Cardiac fibroblast (primary cell): ENCODE measurements around the gene MRTFA.
"Not testable (repeated sequence)": the region's sequence is repeated elsewhere in the genome, so short reads cannot be mapped to it uniquely, and the experiment has no call there.

Source experiments
- DNase-seq, 2 donors: peaks; one replicate each; pipeline versions ENCODE4 v3.0.0 to v3.0.0-alpha.2; 2010; ENCODE audit warnings: low read depth in 2 of 2
- H3K4me3 ChIP-seq, 2 donors: replicated peaks in 1 of 2; 1 replicate in 1 of 2; 2 replicates in 1 of 2; pipeline ENCODE4 v1.5.1; 2011; ENCODE audit warnings: low read depth in 2 of 2, low read length in 2 of 2, mild to moderate bottlenecking in 2 of 2, moderate library complexity in 1 of 2
- TF ChIP-seq, protein P1 (sequence below): IDR thresholded peaks from one replicate; pipeline ENCODE4 v1.5.1; 2011; ENCODE audit warnings: low read depth, mild to moderate bottlenecking, low read length, inconsistent platforms

MRTFA gene

DNA sequence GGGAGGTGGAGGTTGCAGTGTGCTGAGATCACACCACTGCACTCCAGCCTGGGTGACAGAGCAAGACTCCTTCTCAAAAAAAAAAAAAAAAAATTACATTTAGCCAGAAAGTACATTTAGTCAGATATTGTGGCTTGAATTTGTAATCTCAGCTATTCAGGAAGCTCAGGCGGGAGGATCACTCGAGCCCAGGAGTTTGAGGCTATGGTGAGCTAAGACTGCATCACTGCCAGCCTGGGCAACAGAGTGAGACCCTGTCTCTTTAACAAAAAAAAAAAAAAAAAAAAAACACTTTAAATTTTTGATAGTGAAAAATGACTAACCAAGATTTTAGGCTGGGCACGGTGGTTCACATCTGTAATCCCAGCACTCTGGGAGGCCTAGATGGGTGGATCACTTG lies 27.3 kb downstream of the MRTFA start:
- peak; percentile 45 to 51 for DNase-seq
- no peak overlapping the region for H3K4me3 ChIP-seq
- TF ChIP-seq, protein P1, sequence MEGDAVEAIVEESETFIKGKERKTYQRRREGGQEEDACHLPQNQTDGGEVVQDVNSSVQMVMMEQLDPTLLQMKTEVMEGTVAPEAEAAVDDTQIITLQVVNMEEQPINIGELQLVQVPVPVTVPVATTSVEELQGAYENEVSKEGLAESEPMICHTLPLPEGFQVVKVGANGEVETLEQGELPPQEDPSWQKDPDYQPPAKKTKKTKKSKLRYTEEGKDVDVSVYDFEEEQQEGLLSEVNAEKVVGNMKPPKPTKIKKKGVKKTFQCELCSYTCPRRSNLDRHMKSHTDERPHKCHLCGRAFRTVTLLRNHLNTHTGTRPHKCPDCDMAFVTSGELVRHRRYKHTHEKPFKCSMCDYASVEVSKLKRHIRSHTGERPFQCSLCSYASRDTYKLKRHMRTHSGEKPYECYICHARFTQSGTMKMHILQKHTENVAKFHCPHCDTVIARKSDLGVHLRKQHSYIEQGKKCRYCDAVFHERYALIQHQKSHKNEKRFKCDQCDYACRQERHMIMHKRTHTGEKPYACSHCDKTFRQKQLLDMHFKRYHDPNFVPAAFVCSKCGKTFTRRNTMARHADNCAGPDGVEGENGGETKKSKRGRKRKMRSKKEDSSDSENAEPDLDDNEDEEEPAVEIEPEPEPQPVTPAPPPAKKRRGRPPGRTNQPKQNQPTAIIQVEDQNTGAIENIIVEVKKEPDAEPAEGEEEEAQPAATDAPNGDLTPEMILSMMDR, result no peak

- DNase-seq, result no peak
- TF ChIP-seq, protein P1, result no peak
- no peak overlapping the region for H3K4me3 ChIP-seq
Measured at GRCh38 chr22:40607506-40607905, 29.0 kb downstream of the MRTFA start.

GRCh38 chr22:40606306-40606705 lies 30.2 kb downstream of the MRTFA start:
- no peak for DNase-seq
- no peak overlapping the region for H3K4me3 ChIP-seq
- TF ChIP-seq, protein P1, result no peak

DNA sequence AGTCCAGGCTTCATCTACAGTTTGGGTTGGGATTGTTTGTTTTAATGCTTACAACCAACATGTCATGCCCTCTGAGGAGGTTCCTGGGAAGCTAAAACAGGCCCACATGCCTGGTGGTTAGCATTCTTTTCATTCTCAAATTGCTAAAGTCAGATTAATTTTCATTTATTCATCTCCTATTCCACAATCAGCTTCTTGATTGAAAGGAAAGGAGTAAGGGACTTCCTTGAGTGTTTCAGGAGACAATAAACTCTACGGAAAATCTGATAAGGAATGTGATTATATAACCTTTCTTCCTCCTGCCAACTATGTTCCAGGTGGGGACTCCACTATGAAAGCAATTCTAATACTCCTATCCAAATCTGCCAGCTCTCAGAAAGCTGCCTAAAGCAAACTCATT lies 30.8 kb downstream of the MRTFA start:
- H3K4me3 ChIP-seq, result no peak overlapping the region
- peak in 1 of 2 donors; percentile 30 for DNase-seq
- TF ChIP-seq, protein P1, result no peak

DNA sequence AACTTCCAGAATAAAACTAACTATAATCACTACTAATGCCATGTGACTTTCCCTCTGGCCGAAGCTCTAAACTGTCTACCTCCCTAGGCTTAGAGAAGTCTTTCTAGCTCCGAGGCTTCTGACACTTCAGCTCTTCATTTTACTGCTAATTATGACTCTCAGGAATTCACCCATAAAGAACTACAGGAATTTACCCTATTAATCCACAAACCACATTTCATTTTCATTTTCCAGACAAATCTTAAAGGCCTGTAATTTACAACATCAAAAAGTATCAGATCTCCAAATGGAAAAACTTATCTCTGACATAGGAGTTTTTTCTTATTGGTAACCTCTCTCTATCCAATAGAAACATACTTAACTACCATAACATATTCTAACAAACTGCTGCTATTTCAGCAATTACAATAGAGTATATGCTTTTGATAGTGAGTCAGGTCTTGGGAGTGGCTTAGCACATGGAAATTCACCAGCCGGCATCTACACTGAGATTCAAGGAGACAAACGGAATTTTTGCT lies 33.4 kb downstream of the MRTFA start:
- H3K4me3 ChIP-seq, result no peak overlapping the region
- DNase-seq, result peak; percentile 41 to 71

GRCh38 chr22:40602231-40602630 lies 34.3 kb downstream of the MRTFA start:
- TF ChIP-seq, protein P1, result no peak
- peak in 1 of 2 donors; percentile 28 for DNase-seq
- no peak overlapping the region for H3K4me3 ChIP-seq

More for the DNA sequence above, 33.4 kb downstream of the MRTFA start:
- TF ChIP-seq, protein P1, result no peak

- TF ChIP-seq, protein P1, result no peak
- H3K4me3 ChIP-seq, result no peak overlapping the region
- DNase-seq, result no peak
Measured at GRCh38 chr22:40599731-40600130, 36.8 kb downstream of the MRTFA start.

DNA sequence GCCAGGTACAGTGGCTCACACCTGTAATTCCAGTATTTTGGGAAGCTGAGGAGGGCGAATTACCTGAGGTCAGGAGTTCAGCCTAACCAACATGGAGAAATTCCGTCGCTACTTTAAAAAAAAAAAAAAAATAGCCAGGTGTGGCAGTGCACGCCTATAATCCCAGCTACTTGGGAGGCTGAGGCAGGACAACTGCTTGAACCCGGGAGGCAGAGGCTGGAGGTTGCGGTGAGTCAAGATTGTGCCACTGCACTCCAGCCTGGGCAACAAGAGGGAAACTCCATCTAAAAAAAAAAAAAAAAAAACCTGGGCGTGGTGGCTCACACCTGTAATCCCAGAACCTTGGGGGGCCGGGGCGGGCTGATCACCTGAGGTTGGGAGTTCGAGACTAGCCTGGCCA lies 37.8 kb downstream of the MRTFA start:
- DNase-seq, result not testable (repeated sequence)

More for the DNA sequence above, 37.8 kb downstream of the MRTFA start:
- H3K4me3 ChIP-seq, result not testable (repeated sequence)
